Spinal cord (tissue), 10 donors: ENCODE measurements around the gene KIFBP. TPM values are rescaled to one million over a fixed set of nuclear protein-coding genes. Genes with fewer than 3 reads are reported as not detected.
"Not testable (repeated sequence)": the region's sequence is repeated elsewhere in the genome, so short reads cannot be mapped to it uniquely, and the experiment has no call there.

ENCODE experiments used
- DNase-seq, 6 donors: peaks; one replicate each; pipeline versions ENCODE4 v3.0.0 to v3.0.0-alpha.2; 2013 to 2015; ENCODE audit warnings: low spot score in 6 of 6, low read depth in 4 of 6
- H3K27ac ChIP-seq: one replicate; pipeline ENCODE4 v1.5.1; 2013; ENCODE audit warnings: low read depth, low read length, control low read depth
- H3K27me3 ChIP-seq: one replicate; pipeline ENCODE4 v1.6.1; 2013; ENCODE audit warnings: low read length; ENCODE audit not compliant: control insufficient read depth, insufficient read depth
- H3K36me3 ChIP-seq: one replicate; pipeline ENCODE4 v1.6.1; 2013; ENCODE audit warnings: low read length; ENCODE audit not compliant: control insufficient read depth, insufficient read depth
- H3K4me1 ChIP-seq: one replicate; pipeline ENCODE4 v1.6.1; 2013; ENCODE audit warnings: low read length; ENCODE audit not compliant: control insufficient read depth, insufficient read depth
- H3K4me3 ChIP-seq: one replicate; pipeline ENCODE4 v1.5.1; 2013; ENCODE audit warnings: low read depth, low read length, control low read depth
- H3K9me3 ChIP-seq: one replicate; pipeline ENCODE4 v1.6.1; 2013; ENCODE audit warnings: low read length; ENCODE audit not compliant: control insufficient read depth, insufficient read depth
- WGBS: methylation state at CpG from one replicate; pipeline ENCODE4 v1.1.5; 2013; ENCODE audit warnings: missing lambda C conversion rate; ENCODE audit not compliant: insufficient coverage; 5-methylcytosine and 5-hydroxymethylcytosine counted together
- polyA plus RNA-seq, 2 donors: library from polyadenylated mRNA; unstranded; fragments of 120-200 nt; gene quantifications; one replicate each; pipeline ENCODE4 v1.2.1, GENCODE V29; 2013; ENCODE audit not compliant: insufficient read length in 2 of 2
- total RNA-seq, 2 donors: library from RNA; depleted of rRNA in 1 of 2; stranded (reverse); fragments of 120-200 nt in 1 of 2; fragments of >200 nt in 1 of 2; gene quantifications; one replicate each; pipeline versions ENCODE4 v1.2.3 to v1.2.4, GENCODE V29; 2013 to 2014
- donor health status: healthy.

The KIFBP gene
- total and polyA plus RNA-seq, 4 donors, result 44.2 to 64.1 (median 56.0) TPM

- Histone ChIP-seq H3K9me3 (no peaks in the 10 kb centered on the region), H3K4me3 (no peak overlapping the region), H3K36me3 (peaks cover 37% of the 10 kb centered on the region), H3K27me3 (no peaks in the 10 kb centered on the region), H3K27ac (no peak overlapping the region), H3K4me1 (no peaks in the 10 kb centered on the region)
- 100% methylated on average over 1 of the region's 1 CpG for WGBS
- no peak for DNase-seq
Measured at GRCh38 chr10:69014171-69014570, 25.6 kb downstream of the KIFBP start.

DNA sequence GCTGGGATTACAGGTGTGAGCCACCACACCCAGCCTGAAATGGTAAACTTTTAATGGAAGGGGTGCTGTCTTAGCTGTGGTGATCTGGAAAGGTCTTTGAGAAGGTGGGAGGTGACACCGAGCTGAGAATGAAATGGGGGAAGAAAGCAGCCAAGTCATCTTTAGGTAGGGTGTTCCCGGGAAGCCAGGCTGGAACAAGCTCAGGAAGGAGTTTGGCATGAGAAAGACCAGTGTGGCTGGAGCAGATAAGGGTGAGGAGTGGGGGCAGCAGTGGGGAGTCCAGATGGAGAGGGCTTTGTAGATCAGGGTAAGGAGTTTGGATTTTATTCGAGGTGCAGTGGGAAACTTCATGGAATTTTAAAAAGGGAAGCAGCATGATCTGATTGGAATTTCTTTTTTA lies 30.0 kb downstream of the KIFBP start:
- Histone ChIP-seq H3K36me3 (peaks cover 29% of the 10 kb centered on the region), H3K4me1 (no peaks in the 10 kb centered on the region), H3K27ac (no peak overlapping the region), H3K27me3 (no peaks in the 10 kb centered on the region), H3K4me3 (no peak overlapping the region), H3K9me3 (no peaks in the 10 kb centered on the region)
- DNase-seq, result no peak
- 88% methylated on average over 2 of the region's 3 CpGs for WGBS

DNA sequence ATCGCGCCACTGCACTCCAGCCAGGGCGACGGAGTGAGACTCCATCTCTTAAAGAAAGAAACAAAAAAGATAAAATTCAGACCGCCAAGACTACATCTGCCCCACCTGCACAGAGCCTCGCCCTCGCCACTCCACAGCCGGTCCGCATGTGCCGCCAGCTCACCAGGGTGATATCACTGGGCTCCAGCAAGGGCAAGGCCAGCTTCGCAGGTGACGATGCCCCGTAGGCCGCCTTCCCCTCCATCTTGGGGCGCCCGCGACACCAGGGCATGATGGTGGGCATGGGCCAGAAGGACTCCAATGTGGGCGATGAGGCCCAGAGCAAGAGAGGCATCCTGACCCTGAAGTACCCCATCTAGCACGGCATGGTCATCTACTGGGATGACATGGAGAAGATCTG lies 34.0 kb downstream of the KIFBP start:
- whole genome bisulfite sequencing, result 98% methylated on average over 19 of the region's 19 CpGs
- no peak overlapping the region for H3K4me3 ChIP-seq
- no peaks in the 10 kb centered on the region for H3K9me3 ChIP-seq
- H3K27ac ChIP-seq, result no peak overlapping the region
- H3K27me3 ChIP-seq, result no peaks in the 10 kb centered on the region
- DNase-seq, result no peak
- peaks cover 17% of the 10 kb centered on the region for H3K36me3 ChIP-seq
- no peaks in the 10 kb centered on the region for H3K4me1 ChIP-seq

GRCh38 chr10:69025370-69025896 lies 36.8 kb downstream of the KIFBP start:
- H3K9me3 ChIP-seq, result no peaks in the 10 kb centered on the region
- WGBS, result 75% methylated on average over 1 of the region's 4 CpGs
- peaks cover 8% of the 10 kb centered on the region for H3K36me3 ChIP-seq
- DNase-seq, result no peak
- H3K27ac ChIP-seq, result no peak overlapping the region
- no peaks in the 10 kb centered on the region for H3K27me3 ChIP-seq
- no peaks in the 10 kb centered on the region for H3K4me1 ChIP-seq
- H3K4me3 ChIP-seq, result no peak overlapping the region

DNA sequence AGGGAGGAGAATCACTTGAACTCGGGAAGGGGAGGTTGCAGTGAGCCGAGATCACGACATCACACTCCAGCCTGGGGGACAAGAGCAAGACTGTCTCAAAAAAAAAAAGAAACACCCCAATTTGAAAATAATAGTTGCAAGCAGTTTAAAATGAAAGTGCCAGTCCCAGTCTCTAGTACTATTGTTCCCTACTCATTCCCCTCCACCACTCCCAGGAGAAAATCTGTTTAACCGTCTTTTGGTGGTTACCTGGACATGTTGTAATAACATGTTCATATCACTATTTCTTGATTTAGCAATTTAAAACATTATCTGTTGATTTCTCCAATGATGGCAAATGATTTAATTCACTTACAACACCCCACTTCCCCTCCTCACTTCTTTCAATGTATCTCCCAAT lies 44.7 kb downstream of the KIFBP start:
- H3K4me1 ChIP-seq, result no peaks in the 10 kb centered on the region
- no CpG with 5 or more reads among the region's 4 CpGs for WGBS
- DNase-seq, result no peak
- H3K9me3 ChIP-seq, result no peaks in the 10 kb centered on the region
- no peaks in the 10 kb centered on the region for H3K36me3 ChIP-seq
- no peaks in the 10 kb centered on the region for H3K27me3 ChIP-seq
- H3K4me3 ChIP-seq, result no peak overlapping the region
- no peak overlapping the region for H3K27ac ChIP-seq

- no peak for DNase-seq
- Histone ChIP-seq H3K4me1 (no peaks in the 10 kb centered on the region), H3K9me3 (no peaks in the 10 kb centered on the region), H3K36me3 (no peaks in the 10 kb centered on the region), H3K27ac (no peak overlapping the region), H3K4me3 (no peak overlapping the region), H3K27me3 (no peaks in the 10 kb centered on the region)
- WGBS, result 100% methylated on average over 1 of the region's 1 CpG
Measured at GRCh38 chr10:69037489-69037888, 48.9 kb downstream of the KIFBP start.

DNA sequence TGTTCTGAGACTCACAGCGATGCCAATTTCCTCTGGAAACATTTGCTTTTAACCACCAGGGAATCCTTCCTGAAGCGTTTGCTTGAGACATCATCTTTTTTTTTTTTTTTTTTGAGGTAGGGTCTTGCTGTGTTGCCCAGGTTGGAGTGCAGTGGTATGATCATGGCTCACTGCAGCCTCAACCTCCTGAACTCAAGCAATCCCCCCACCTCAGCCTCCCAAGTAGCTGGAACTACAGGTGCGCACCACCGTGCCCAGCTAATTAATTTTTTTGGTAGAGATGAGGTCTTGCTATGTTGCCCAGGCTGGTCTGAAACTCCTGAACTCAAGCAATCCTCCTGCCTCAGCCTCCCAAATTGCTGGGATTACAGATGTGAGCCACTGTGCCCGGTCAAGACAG lies 52.3 kb downstream of the KIFBP start:
- WGBS, result 100% methylated on average over 3 of the region's 5 CpGs
- H3K9me3 ChIP-seq, H3K27ac ChIP-seq, H3K27me3 ChIP-seq, H3K4me3 ChIP-seq, DNase-seq, H3K4me1 ChIP-seq, H3K36me3 ChIP-seq: not testable (repeated sequence)

- DNase-seq, result no peak
- H3K4me1 ChIP-seq, result no peaks in the 10 kb centered on the region
- no peaks in the 10 kb centered on the region for H3K36me3 ChIP-seq
- H3K9me3 ChIP-seq, result no peaks in the 10 kb centered on the region
- WGBS, result 86% methylated on average over 4 of the region's 5 CpGs
- H3K27me3 ChIP-seq, result no peaks in the 10 kb centered on the region
- H3K4me3 ChIP-seq, result no peak overlapping the region
- H3K27ac ChIP-seq, result no peak overlapping the region
Measured at GRCh38 chr10:69042417-69042816, 53.8 kb downstream of the KIFBP start.

GRCh38 chr10:69042838-69043237 lies 54.2 kb downstream of the KIFBP start:
- Histone ChIP-seq H3K9me3 (no peaks in the 10 kb centered on the region), H3K27me3 (no peaks in the 10 kb centered on the region), H3K4me3 (no peak overlapping the region), H3K27ac (no peak overlapping the region), H3K4me1 (no peaks in the 10 kb centered on the region), H3K36me3 (no peaks in the 10 kb centered on the region)
- WGBS, result 89% methylated on average over 5 of the region's 6 CpGs
- no peak for DNase-seq

DNA sequence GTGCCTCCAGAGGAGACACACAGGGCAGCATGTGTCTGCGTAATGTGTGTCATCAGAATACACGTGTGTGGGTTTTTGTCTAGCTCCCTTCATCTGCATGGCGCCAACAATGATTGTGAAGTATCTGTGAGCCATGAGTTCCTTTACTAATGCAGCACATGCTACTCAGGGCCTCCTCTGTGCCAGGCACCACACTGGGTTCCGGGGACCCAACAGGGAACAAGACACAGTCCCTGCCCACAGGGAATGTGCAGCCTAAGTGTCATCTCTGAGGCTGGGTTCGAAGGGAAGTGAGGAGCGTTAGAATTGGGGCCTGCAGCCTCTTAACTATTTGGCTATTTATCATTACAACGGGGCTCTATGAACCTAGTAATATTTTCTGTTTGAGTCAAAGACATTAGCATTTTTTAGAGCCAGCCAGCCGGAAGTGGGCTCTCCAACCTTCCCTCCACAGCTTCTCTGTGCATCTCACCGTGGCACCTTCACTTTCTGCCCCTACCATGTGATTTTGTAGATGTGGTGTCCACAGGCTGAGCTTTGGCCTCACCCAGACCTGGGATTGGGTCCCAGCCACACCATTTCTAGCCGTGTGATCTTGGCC lies 55.4 kb downstream of the KIFBP start:
- Histone ChIP-seq H3K27me3 (no peaks in the 10 kb centered on the region), H3K27ac (no peak overlapping the region), H3K36me3 (no peaks in the 10 kb centered on the region), H3K4me1 (no peaks in the 10 kb centered on the region), H3K4me3 (no peak overlapping the region), H3K9me3 (no peaks in the 10 kb centered on the region)
- DNase-seq, result no peak
- WGBS, result 79% methylated on average over 3 of the region's 10 CpGs
